ENCODE measurements around the gene SAP30BP.

SAP30BP gene

GRCh38 chr17:75691801-75692626 is 24.9 kb downstream of the SAP30BP start:
- DNase-seq, result no peak

DNA sequence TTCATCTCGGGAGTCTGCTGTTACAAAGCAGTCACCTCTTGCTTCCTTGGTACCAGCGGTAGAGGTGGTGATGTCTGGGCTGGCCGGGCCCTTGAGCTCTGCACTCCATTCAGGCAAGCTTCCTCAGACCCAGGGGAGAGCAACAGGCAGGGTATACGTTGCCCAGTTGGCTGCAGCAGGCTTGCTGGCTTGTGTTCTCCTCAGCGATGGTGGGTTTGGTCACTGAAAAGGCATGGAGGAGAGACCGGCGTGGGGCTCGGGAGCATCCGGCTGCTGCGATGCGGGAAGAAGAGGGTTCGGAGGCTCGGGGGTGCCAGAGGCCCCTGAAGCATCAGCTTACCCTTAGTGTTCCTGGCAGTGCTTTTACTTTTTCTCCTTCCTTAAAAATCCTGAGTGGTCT is 25.8 kb downstream of the SAP30BP start:
- DNase-seq, result no peak

- peak; percentile 18 for DNase-seq
Measured at GRCh38 chr17:75693500-75694481, 26.7 kb downstream of the SAP30BP start.

DNA sequence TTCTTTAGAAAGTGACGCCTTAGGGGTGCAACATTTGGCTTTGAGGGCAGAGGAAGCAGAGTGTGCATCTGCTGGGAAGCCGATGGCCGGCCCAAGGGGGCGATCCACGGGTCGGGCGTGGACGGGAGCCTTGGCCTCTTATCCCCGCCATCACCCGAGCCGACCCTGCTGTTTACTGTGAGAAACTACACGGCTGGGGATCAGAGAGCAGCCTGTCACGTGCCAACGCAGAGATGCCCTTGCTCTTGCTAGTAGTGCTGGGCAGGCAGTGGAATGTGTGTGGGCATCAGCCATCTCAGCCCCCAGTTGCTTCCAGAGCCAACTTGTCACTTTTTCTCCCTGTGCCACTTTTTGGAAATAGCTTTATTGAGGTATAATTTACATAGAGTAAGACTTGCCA is 27.4 kb downstream of the SAP30BP start:
- no peak for DNase-seq

GRCh38 chr17:75695141-75695829 is 28.1 kb downstream of the SAP30BP start:
- no peak for DNase-seq

GRCh38 chr17:75695830-75696271 is 28.7 kb downstream of the SAP30BP start:
- DNase-seq, result no peak

- no peak for DNase-seq
Measured at GRCh38 chr17:75697651-75698291, 30.6 kb downstream of the SAP30BP start.

GRCh38 chr17:75698659-75699058 is 31.5 kb downstream of the SAP30BP start:
- no peak for DNase-seq

GRCh38 chr17:75701288-75701687 is 34.1 kb downstream of the SAP30BP start:
- DNase-seq, result no peak

GRCh38 chr17:75703191-75703590 is 36.1 kb downstream of the SAP30BP start:
- no peak for DNase-seq

GRCh38 chr17:75703591-75703990 is 36.5 kb downstream of the SAP30BP start:
- no peak for DNase-seq

- no peak for DNase-seq
Measured at GRCh38 chr17:75704963-75705875, 38.1 kb downstream of the SAP30BP start.

DNA sequence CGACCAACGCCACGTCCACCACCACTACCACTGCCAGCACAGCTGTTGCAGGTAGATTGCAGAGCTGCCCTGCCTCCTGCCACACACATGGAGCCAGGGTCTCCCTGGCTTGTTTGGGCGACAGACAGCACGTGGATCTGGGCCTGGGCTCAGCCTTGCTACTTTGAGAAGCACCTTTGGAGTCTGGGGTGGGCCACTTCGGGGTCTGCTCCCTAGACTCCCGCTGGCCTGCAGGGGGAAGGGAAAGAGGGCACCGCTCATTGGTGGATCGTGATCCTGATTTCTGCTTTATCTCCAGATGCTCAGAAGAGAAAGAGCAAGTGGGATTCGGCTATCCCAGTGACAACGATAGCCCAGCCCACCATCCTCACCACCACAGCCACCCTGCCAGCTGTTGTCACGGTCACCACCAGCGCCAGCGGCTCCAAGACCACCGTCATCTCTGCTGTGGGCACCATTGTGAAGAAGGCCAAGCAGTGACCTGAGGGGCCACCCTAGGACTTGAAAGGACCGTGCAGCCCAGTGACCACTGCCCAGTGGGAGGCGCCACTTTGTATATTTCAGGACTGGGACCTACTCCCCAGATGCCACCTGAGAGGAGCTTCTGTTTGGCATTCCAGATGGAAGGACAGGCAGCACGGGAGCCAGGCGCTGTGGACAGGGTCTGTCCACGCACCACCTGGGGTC is 39.0 kb downstream of the SAP30BP start:
- DNase-seq, result no peak

- DNase-seq, result no peak
Measured at GRCh38 chr17:75707079-75707571, 40.0 kb downstream of the SAP30BP start.

- DNase-seq, result no peak
Measured at GRCh38 chr17:75712446-75712845, 45.3 kb downstream of the SAP30BP start.

GRCh38 chr17:75719732-75720131 is 52.6 kb downstream of the SAP30BP start:
- no peak for DNase-seq

GRCh38 chr17:75720656-75721462 is 53.7 kb downstream of the SAP30BP start, which contains the start of gene ITGB4:
ITGB4 (plus strand) TSS chr17:75721459; CDS start chr17:75724704, 3,245 bp downstream.
- DNase-seq, result peak; percentile 82

DNA sequence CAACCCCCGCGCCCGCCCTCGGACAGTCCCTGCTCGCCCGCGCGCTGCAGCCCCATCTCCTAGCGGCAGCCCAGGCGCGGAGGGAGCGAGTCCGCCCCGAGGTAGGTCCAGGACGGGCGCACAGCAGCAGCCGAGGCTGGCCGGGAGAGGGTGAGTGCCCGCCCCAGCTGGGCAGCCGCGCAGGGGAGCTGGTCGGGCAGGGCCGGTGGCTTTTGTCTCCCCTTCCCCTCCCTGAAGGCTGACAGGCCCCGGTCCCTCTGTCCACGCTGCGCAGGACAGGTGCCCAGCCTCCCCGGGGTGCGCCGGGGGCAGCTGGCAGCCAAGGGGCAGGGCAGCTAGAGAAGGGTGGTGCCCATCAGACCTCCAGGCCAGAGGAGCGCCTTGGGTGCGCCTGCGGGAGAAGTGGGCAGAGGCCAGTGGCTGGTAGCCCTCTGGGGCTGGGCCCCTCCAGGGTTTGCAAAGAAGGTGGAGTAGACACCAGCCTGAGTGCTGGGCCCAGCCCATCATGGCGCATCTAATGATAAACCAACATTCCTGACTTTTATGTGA is 54.4 kb downstream of the SAP30BP start:
- no peak for DNase-seq

DNA sequence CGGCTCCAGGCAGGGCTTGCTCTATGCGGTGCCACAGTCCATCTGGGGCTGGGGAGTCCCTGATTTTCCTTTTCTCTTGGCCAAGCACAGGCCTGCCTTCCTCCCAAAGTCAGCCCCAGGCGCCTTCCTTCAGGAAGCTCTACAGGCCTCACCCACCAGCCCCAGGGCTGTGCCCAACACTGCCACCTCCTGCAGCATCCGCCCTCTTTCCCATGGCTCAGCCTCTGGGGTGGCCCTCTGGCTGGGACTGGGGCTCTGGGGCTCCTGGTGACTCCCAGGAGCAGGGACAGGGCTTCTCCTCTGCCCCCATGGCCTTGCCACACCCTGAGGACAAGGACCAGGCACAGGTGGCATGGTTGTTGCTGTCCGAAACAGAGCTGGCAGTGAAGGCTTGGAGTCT is 54.9 kb downstream of the SAP30BP start:
- DNase-seq, result no peak

All from NCI-H69 (cell line).